Suprapubic skin (tissue), 4 donors: ENCODE measurements around the gene TMEM138. TPM values are rescaled to one million over a fixed set of nuclear protein-coding genes. Genes with fewer than 3 reads are reported as not detected.

Experiments used
- DNase-seq, 2 donors: peaks; one replicate each; pipeline ENCODE4 v3.0.0-alpha.2; 2019; ENCODE audit warnings: low spot score in 2 of 2
- H3K27ac ChIP-seq: fragments of 200-600 bp; sonication (generic); one replicate; pipeline ENCODE4 v1.5.1; 2019
- H3K27me3 ChIP-seq: fragments of 200-600 bp; sonication (generic); one replicate; pipeline ENCODE4 v1.5.1; 2019
- H3K36me3 ChIP-seq: fragments of 200-600 bp; sonication (generic); one replicate; pipeline ENCODE4 v1.5.1; 2019
- H3K4me1 ChIP-seq: fragments of 200-600 bp; sonication (generic); one replicate; pipeline ENCODE4 v1.5.1; 2019
- H3K4me3 ChIP-seq: fragments of 200-600 bp; sonication (generic); one replicate; pipeline ENCODE4 v1.5.1; 2019; ENCODE audit warnings: mild to moderate bottlenecking
- H3K9me3 ChIP-seq: fragments of 200-600 bp; sonication (generic); one replicate; pipeline ENCODE4 v1.5.1; 2019
- EP300 ChIP-seq: sonication (generic); formaldehyde crosslinking; IDR thresholded peaks from one replicate; pipeline ENCODE4 v1.6.1; 2017; ENCODE audit warnings: antibody characterized with exemption
- POLR2A ChIP-seq, 2 donors: fragments of 450-650 bp; IDR thresholded peaks; one replicate each; pipeline ENCODE4 v1.6.1; 2017; ENCODE audit warnings: antibody characterized with exemption in 2 of 2, mild to moderate bottlenecking in 2 of 2, moderate library complexity in 2 of 2
- POLR2AphosphoS5 ChIP-seq, 3 donors: sonication (generic); formaldehyde crosslinking; IDR thresholded peaks; one replicate each; pipeline ENCODE4 v1.6.1; 2017; ENCODE audit warnings: antibody characterized with exemption in 3 of 3
- WGBS: methylation state at CpG from one replicate; pipeline ENCODE4 v1.1.5; 2018; 5-methylcytosine and 5-hydroxymethylcytosine counted together
- total RNA-seq, 4 donors: library from RNA; depleted of rRNA; stranded (reverse); fragments of >200 nt; gene quantifications; one replicate each; pipeline ENCODE4 v1.1.0, GENCODE V29; 2016
- TF ChIP-seq, protein P1 (sequence below), 2 donors: fragments of 200-600 bp in 1 of 2; fragments of 450-650 bp in 1 of 2; sonication (generic) in 1 of 2; IDR thresholded peaks; one replicate each; pipeline ENCODE4 v1.5.1; 2016 to 2019; ENCODE audit warnings: antibody characterized with exemption in 2 of 2, mild to moderate bottlenecking in 1 of 2, moderate library complexity in 1 of 2

Gene TMEM138
- total RNA-seq, 4 donors from 2014 or later: 22.3 to 43.5 (median 34.2) TPM

DNA sequence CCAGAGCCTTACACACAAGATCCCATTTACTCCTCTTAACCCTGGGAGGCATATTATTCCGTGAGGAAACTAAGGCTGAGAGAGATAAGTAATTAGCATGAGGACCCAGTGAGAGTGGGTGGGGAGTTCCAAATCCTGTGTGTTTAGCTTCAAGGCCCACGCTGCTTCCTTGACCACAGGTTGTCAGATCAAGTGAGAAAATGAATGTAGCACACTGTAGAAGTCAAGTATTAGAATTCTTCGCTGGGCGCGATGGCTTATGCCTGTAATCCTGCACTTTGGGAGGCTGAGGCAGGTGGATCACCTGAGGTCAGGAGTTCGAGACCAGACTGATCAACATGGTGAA, 4.3 kb upstream of the TMEM138 start:
- Histone ChIP-seq H3K27ac (no peak overlapping the region), H3K4me1 (peaks cover 48% of the 10 kb centered on the region), H3K4me3 (no peak overlapping the region), H3K27me3 (no peaks in the 10 kb centered on the region), H3K9me3 (no peaks in the 10 kb centered on the region), H3K36me3 (peaks cover 12% of the 10 kb centered on the region)
- DNase-seq: no peak
- 95% methylated on average over 6 of the region's 6 CpGs for WGBS
- TF ChIP-seq EP300 (no peak), POLR2AphosphoS5 (IDR thresholded peaks at IDR 0.05) (no peak), POLR2A (IDR thresholded peaks at IDR 0.05) (no peak)
- TF ChIP-seq, protein P1, sequence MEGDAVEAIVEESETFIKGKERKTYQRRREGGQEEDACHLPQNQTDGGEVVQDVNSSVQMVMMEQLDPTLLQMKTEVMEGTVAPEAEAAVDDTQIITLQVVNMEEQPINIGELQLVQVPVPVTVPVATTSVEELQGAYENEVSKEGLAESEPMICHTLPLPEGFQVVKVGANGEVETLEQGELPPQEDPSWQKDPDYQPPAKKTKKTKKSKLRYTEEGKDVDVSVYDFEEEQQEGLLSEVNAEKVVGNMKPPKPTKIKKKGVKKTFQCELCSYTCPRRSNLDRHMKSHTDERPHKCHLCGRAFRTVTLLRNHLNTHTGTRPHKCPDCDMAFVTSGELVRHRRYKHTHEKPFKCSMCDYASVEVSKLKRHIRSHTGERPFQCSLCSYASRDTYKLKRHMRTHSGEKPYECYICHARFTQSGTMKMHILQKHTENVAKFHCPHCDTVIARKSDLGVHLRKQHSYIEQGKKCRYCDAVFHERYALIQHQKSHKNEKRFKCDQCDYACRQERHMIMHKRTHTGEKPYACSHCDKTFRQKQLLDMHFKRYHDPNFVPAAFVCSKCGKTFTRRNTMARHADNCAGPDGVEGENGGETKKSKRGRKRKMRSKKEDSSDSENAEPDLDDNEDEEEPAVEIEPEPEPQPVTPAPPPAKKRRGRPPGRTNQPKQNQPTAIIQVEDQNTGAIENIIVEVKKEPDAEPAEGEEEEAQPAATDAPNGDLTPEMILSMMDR (IDR thresholded peaks at IDR 0.05): no peak

DNA sequence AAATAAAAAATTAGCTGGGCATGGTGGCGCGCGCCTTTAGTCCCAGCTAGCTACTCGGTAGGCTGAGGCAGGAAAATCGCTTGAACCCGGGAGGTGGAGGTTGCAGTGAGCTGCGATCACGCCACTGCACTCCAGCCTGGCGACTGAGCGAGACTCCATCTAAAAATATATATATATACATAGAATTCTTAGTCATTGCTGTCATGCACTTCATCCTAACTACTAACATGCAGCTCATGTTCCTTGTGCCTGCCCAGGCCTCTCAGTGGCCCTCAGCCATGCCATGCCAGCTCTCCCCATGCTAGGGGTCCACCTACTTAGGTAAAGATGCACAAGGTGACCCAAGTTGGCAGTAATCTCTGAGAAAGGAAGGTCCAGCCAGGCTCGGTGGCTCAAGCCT, 3.6 kb upstream of the TMEM138 start:
- Histone ChIP-seq H3K27me3 (no peaks in the 10 kb centered on the region), H3K4me3 (no peak overlapping the region), H3K9me3 (no peaks in the 10 kb centered on the region), H3K36me3 (peaks cover 5% of the 10 kb centered on the region), H3K27ac (no peak overlapping the region), H3K4me1 (peaks cover 52% of the 10 kb centered on the region)
- no peak for TF ChIP-seq EP300
- TF ChIP-seq, protein P1 (IDR thresholded peaks at IDR 0.05): no peak
- no peak for TF ChIP-seq POLR2A (IDR thresholded peaks at IDR 0.05)
- TF ChIP-seq POLR2AphosphoS5 (IDR thresholded peaks at IDR 0.05): no peak
- no peak for DNase-seq
- WGBS: 97% methylated on average over 11 of the region's 11 CpGs

DNA sequence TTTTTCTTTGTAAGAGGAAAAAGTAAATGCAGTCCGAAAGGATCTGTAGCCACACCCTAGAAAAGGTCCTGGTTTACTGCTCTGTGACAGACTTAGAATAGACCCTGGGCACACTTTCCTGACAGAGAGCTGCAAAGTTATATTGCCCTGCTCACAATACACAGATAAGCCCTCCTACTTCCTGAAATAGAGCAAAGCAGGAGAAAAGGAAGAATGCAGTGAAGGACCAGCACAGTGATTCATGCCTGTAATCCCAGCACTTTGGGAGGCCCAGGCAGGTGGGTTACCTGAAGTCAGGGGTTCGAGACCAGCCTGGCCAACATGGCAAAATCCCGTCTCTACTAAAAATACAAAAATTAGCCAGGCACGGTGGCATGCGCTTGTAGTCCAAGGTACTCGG, 2.7 kb upstream of the TMEM138 start:
- Histone ChIP-seq H3K27ac (no peak overlapping the region), H3K4me3 (no peak overlapping the region), H3K4me1 (peaks cover 51% of the 10 kb centered on the region), H3K36me3 (peaks cover 6% of the 10 kb centered on the region), H3K27me3 (no peaks in the 10 kb centered on the region), H3K9me3 (no peaks in the 10 kb centered on the region)
- no peak for TF ChIP-seq POLR2A (IDR thresholded peaks at IDR 0.05)
- TF ChIP-seq, protein P1 (IDR thresholded peaks at IDR 0.05): no peak
- no peak for TF ChIP-seq POLR2AphosphoS5 (IDR thresholded peaks at IDR 0.05)
- no peak for TF ChIP-seq EP300
- WGBS: 89% methylated on average over 6 of the region's 6 CpGs
- no peak for DNase-seq

DNA sequence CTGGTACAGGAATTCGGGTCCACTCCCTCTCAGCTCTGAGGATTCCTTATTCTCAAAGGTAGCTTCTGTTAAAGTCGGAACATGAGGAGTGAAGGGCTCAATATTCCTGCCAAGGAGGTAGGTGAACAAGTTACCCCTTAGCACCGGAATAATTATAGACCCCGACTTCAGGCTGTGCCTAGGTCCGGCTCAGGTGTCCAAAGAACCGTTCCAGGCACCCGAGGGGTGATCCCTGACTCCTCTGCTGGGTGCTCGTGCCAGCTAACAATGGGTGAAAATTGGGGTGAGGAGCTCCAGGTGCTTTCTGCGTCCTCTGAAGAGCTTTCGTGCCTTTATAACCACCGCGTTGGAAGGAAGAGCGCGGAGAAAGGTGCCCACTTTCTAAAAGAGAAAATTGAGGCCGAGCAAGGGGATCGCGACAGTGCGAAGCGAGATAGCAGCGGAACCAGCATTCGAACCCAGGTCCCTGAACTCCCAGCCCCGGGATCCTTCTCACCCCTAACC, 885 bp upstream of the TMEM138 start:
- peaks cover 51% of the 10 kb centered on the region for H3K4me1 ChIP-seq
- WGBS: 4% methylated on average over 17 of the region's 22 CpGs
- H3K36me3 ChIP-seq: peaks cover 22% of the 10 kb centered on the region
- H3K4me3 ChIP-seq: peak overlapping the region; percentile 68
- TF ChIP-seq, protein P1 (IDR thresholded peaks at IDR 0.05): no peak
- TF ChIP-seq POLR2A (IDR thresholded peaks at IDR 0.05): no peak
- TF ChIP-seq POLR2AphosphoS5 (IDR thresholded peaks at IDR 0.05): no peak
- TF ChIP-seq EP300: no peak
- DNase-seq: no peak
- no peaks in the 10 kb centered on the region for H3K27me3 ChIP-seq
- no peaks in the 10 kb centered on the region for H3K9me3 ChIP-seq
- H3K27ac ChIP-seq: peak overlapping the region; percentile 98

DNA sequence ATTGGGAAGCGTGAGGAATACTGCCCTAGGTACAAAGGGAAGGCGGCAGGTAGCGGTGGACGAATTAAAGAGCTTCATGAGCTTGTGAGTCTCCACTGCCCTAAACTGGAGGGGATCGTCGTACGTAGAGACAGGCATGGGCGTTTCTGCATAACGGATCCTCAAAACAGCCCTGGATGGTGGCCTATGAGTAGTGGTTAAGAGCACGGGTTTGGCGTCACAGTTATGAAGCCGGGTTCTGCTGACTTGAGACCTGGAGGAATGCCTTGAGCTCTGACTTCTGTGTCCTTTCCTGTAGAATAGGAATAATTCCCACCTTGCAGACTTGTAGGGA, 335 bp downstream of the TMEM138 start:
- Histone ChIP-seq H3K27me3 (no peaks in the 10 kb centered on the region), H3K4me1 (peaks cover 46% of the 10 kb centered on the region), H3K27ac (peak overlapping the region; percentile 98), H3K9me3 (no peaks in the 10 kb centered on the region), H3K36me3 (peaks cover 34% of the 10 kb centered on the region), H3K4me3 (peak overlapping the region; percentile 68)
- DNase-seq: no peak
- TF ChIP-seq POLR2AphosphoS5 (IDR thresholded peaks at IDR 0.05): no peak
- TF ChIP-seq POLR2A (IDR thresholded peaks at IDR 0.05): no peak
- TF ChIP-seq, protein P1 (IDR thresholded peaks at IDR 0.05): no peak
- TF ChIP-seq EP300: no peak
- 0% methylated on average over 11 of the region's 12 CpGs for WGBS
